ENCODE results near the gene TENM3. TPM values are rescaled to one million over a fixed set of nuclear protein-coding genes. Genes with fewer than 3 reads are reported as not detected.
A peak's percentile ranks its signal among the peaks of the same experiment; 100 is the strongest.

Gene TENM3
- total RNA-seq, 4 donors from 2014 or later = 0.69 to 8.2 (median 2.3) TPM

DNA sequence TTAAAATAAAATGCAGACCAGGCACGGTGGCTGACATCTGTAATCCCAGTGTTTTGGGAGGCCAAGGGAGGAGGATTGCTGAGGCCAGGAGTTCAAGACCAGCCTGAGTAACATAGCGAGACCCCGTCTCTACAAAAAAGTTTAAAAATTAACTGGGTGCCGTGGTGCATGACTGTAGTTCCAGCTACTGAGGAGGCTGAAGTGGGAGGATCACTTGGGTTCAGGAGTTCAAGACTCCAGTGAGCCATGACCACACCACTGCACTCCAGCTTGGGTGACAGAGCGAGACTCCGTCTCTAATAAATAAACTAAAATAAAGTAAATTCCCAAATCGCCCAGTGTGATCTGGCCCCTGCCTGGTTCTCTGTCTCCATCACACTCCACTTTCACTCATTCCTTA, 43.7 kb downstream of the TENM3 start:
- H3K4me3 ChIP-seq (ENCODE audit: low read depth, poor library complexity, severe bottlenecking) = no peak overlapping the region
- peak in 1 of 2 donors; percentile 6 for DNase-seq (ENCODE audit: low spot score in 2 of 2)
- intact Hi-C loops (cut with DNase I; ENCODE audit: low total_unique reads) = no loop called here
- WGBS, 2 donors = 94% methylated on average over 7 of the region's 7 CpGs
- TF ChIP-seq, protein P1, sequence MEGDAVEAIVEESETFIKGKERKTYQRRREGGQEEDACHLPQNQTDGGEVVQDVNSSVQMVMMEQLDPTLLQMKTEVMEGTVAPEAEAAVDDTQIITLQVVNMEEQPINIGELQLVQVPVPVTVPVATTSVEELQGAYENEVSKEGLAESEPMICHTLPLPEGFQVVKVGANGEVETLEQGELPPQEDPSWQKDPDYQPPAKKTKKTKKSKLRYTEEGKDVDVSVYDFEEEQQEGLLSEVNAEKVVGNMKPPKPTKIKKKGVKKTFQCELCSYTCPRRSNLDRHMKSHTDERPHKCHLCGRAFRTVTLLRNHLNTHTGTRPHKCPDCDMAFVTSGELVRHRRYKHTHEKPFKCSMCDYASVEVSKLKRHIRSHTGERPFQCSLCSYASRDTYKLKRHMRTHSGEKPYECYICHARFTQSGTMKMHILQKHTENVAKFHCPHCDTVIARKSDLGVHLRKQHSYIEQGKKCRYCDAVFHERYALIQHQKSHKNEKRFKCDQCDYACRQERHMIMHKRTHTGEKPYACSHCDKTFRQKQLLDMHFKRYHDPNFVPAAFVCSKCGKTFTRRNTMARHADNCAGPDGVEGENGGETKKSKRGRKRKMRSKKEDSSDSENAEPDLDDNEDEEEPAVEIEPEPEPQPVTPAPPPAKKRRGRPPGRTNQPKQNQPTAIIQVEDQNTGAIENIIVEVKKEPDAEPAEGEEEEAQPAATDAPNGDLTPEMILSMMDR (IDR thresholded peaks at IDR 0.05) = no peak
- TF ChIP-seq POLR2A (IDR thresholded peaks at IDR 0.05) = no peak

DNA sequence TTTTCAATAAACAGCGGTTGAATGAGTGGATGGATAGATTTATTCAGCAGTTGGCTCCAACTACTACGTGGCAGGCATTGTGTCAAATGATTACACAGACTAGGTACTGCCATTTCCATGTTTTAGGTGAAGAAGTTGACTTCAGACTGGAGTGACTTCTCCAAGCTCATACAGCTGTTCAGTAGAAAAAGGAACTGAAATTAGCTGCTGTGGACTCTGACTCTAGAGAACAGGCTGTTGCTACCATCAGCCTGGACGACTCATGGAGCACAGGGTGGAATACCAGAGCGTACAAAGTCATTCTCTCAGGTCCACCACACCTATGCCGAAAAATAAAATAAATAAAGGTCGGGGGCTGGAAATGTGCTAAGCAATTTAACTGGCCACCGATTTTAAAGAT, 45.3 kb downstream of the TENM3 start:
- peak in 1 of 2 donors; percentile 25 for DNase-seq (ENCODE audit: low spot score in 2 of 2)
- intact Hi-C loops (cut with DNase I; ENCODE audit: low total_unique reads) = no loop called here
- TF ChIP-seq, protein P1 (IDR thresholded peaks at IDR 0.05) = no peak
- no peak for TF ChIP-seq POLR2A (IDR thresholded peaks at IDR 0.05)
- no peak overlapping the region for H3K4me3 ChIP-seq (ENCODE audit: low read depth, poor library complexity, severe bottlenecking)
- 89 to 91% methylated on average over 7 of the region's 7 CpGs for WGBS, 2 donors

DNA sequence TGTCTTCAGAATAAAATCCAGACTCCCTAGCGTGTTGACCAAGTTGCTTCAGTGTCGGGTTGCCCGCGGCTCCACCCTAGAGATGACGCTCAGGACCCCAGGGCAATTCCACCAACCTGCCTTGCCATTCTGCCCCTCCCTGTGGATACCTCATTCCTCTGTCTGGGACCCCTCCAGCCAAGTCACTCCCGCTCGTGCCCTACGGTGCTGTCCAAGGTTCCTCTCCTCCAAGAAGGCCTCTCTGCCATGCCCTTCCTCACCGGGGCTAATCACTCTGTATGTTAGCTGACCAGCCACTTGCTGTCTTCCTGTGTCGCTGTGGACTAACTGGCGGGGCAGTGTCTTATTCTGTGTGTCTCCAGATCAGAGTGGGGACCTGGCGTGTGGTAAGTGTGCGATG, 46.6 kb downstream of the TENM3 start:
- intact Hi-C loops (cut with DNase I; ENCODE audit: low total_unique reads) = no loop called here
- 81 to 85% methylated on average over 13 of the region's 13 CpGs for WGBS, 2 donors
- no peak overlapping the region for H3K4me3 ChIP-seq (ENCODE audit: low read depth, poor library complexity, severe bottlenecking)
- TF ChIP-seq, protein P1 (IDR thresholded peaks at IDR 0.05) = no peak
- no peak for TF ChIP-seq POLR2A (IDR thresholded peaks at IDR 0.05)
- DNase-seq (ENCODE audit: low spot score in 2 of 2) = no peak

DNA sequence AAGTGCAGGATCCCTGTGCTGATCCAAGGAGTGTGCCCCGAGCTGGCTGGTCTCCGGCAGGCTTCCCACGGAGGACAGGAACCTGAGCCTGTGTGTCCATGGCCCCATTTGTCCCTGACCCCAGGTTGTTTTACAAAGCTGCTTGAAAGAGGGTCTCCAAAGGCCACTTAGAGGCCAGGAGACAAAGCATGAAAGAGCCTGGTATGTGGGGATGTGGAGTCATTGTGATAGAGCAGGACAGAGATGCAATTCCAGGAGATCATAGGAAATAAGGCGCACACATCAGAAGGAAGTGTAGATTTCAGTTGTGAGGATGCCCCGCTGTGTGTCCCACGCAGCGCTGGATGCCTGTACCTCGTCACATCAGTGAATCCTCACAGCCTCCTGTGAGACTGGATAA, 48.0 kb downstream of the TENM3 start:
- TF ChIP-seq, protein P1 (IDR thresholded peaks at IDR 0.05) = no peak
- TF ChIP-seq POLR2A (IDR thresholded peaks at IDR 0.05) = no peak
- peak in 1 of 2 donors; percentile 56 for DNase-seq (ENCODE audit: low spot score in 2 of 2)
- 88 to 89% methylated on average over 8 of the region's 8 CpGs for WGBS, 2 donors
- no peak overlapping the region for H3K4me3 ChIP-seq (ENCODE audit: low read depth, poor library complexity, severe bottlenecking)
- intact Hi-C loops (cut with DNase I; ENCODE audit: low total_unique reads) = no loop called here

DNA sequence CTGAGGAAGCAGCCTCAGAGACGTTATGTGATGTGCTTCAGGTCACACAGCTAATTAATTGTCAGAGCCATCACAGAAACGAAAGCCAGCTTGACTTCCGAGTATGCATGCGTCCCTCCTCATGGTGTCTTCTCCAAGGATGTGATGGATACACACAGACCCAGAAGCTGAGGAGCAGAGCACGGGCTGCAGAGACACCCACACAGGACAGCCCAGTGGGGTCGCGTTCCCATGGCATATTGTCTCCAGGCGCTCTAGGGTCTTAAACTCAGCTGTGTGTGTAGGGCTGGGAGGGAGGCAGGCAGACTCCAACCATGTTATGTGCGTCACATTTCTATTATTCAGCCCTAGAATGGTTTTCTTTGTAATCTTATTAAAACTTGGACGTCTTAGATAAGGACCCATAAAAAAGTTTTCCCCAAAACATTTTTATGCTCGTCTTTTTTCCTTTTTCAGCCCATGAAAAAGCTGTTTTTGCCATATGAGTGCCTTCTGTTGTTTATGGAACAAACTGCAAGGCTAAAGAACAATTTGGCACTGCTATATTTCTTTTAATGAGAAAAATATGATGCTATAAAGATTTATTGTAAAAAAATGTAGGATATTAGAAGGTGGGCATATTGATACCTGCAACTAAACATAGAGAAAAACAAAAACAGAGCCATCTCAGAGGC, 48.5 kb downstream of the TENM3 start:
- peak in 1 of 2 donors; percentile 68 for DNase-seq (ENCODE audit: low spot score in 2 of 2)
- H3K4me3 ChIP-seq (ENCODE audit: low read depth, poor library complexity, severe bottlenecking) = no peak overlapping the region
- intact Hi-C loops (cut with DNase I; ENCODE audit: low total_unique reads) = no loop called here
- no peak for TF ChIP-seq POLR2A (IDR thresholded peaks at IDR 0.05)
- TF ChIP-seq, protein P1 (IDR thresholded peaks at IDR 0.05) = no peak
- 58 to 66% methylated on average over 11 of the region's 11 CpGs for WGBS, 2 donors

DNA sequence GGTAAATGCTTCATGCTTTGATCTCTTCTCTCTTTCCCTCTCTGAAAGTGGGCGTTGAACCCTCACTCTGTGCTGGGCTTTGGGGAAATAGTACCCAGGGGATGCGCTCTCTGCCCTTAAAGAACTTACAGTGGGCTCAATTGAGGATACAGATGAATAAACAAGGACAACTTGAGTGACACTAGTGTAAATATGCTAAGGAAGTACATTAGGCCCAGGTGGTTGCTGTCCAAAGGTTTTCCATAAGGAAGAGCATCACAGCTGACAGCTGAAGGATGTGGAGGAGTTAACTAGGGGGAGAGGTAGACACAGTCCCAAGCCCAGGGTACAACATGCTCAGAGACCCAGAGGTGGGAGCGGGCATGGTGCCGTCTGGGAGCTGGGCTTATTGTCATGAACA, 49.4 kb downstream of the TENM3 start:
- 88 to 91% methylated on average over 4 of the region's 4 CpGs for WGBS, 2 donors
- no peak for TF ChIP-seq POLR2A (IDR thresholded peaks at IDR 0.05)
- TF ChIP-seq, protein P1 (IDR thresholded peaks at IDR 0.05) = no peak
- no peak overlapping the region for H3K4me3 ChIP-seq (ENCODE audit: low read depth, poor library complexity, severe bottlenecking)
- intact Hi-C loops (cut with DNase I; ENCODE audit: low total_unique reads) = no loop called here
- peak in 1 of 2 donors; percentile 23 for DNase-seq (ENCODE audit: low spot score in 2 of 2)

Data from lower leg skin (tissue), 4 donors.